ENCODE data around the gene BET1L.

BET1L gene

GRCh38 chr11:210803-211180, 3.6 kb upstream of the BET1L start:
- DNase-seq (ENCODE audit: low read depth in 2 of 2, low spot score in 1 of 2), result no peak

GRCh38 chr11:210122-210802, 3.1 kb upstream of the BET1L start:
- no peak for DNase-seq (ENCODE audit: low read depth in 2 of 2, low spot score in 1 of 2)

GRCh38 chr11:209275-210121, 2.3 kb upstream of the BET1L start:
- no peak for DNase-seq (ENCODE audit: low read depth in 2 of 2, low spot score in 1 of 2)

- DNase-seq (ENCODE audit: low read depth in 2 of 2, low spot score in 1 of 2), result peak in 1 of 2 donors; percentile 26
These were observed 1.7 kb upstream of the BET1L start for GRCh38 chr11:208917-209260.

GRCh38 chr11:208181-208916, 1.1 kb upstream of the BET1L start:
- DNase-seq (ENCODE audit: low read depth in 2 of 2, low spot score in 1 of 2), result peak; percentile 45 to 66

GRCh38 chr11:207863-208180, 623 bp upstream of the BET1L start:
- DNase-seq (ENCODE audit: low read depth in 2 of 2, low spot score in 1 of 2), result no peak

GRCh38 chr11:206526-207207, 532 bp downstream of the BET1L start:
- no peak for DNase-seq (ENCODE audit: low read depth in 2 of 2, low spot score in 1 of 2)

- no peak for DNase-seq (ENCODE audit: low read depth in 2 of 2, low spot score in 1 of 2)
These were observed 1.2 kb downstream of the BET1L start for GRCh38 chr11:206002-206384.

- no peak for DNase-seq (ENCODE audit: low read depth in 2 of 2, low spot score in 1 of 2)
These were observed 1.8 kb downstream of the BET1L start for GRCh38 chr11:205221-206001.

GRCh38 chr11:204587-205109, 2.6 kb downstream of the BET1L start:
- DNase-seq (ENCODE audit: low read depth in 2 of 2, low spot score in 1 of 2), result no peak

GRCh38 chr11:203945-204586, 3.1 kb downstream of the BET1L start:
- no peak for DNase-seq (ENCODE audit: low read depth in 2 of 2, low spot score in 1 of 2)

GRCh38 chr11:203056-203944, 3.9 kb downstream of the BET1L start:
- DNase-seq (ENCODE audit: low read depth in 2 of 2, low spot score in 1 of 2), result no peak

- DNase-seq (ENCODE audit: low read depth in 2 of 2, low spot score in 1 of 2), result no peak
These were observed 4.7 kb downstream of the BET1L start for GRCh38 chr11:202490-202889.

GRCh38 chr11:201966-202365, 5.2 kb downstream of the BET1L start:
- DNase-seq (ENCODE audit: low read depth in 2 of 2, low spot score in 1 of 2), result no peak

- no peak for DNase-seq (ENCODE audit: low read depth in 2 of 2, low spot score in 1 of 2)
These were observed 6.8 kb downstream of the BET1L start for GRCh38 chr11:200224-201003.

- no peak for DNase-seq (ENCODE audit: low read depth in 2 of 2, low spot score in 1 of 2)
These were observed 7.4 kb downstream of the BET1L start for GRCh38 chr11:199782-200181.

- DNase-seq (ENCODE audit: low read depth in 2 of 2, low spot score in 1 of 2), result no peak
These were observed 8.1 kb downstream of the BET1L start for GRCh38 chr11:199004-199581.

GRCh38 chr11:198236-198806, 8.9 kb downstream of the BET1L start:
- no peak for DNase-seq (ENCODE audit: low read depth in 2 of 2, low spot score in 1 of 2)

All from stimulated activated CD8-positive, alpha-beta memory T cell treated with anti-CD3 and anti-CD28 coated beads, Interleukin-4, amount 100 ng/mL, for 4 hours (primary cell).